ENCODE results near the gene TSPAN10. TPM values are rescaled to one million over a fixed set of nuclear protein-coding genes. Genes with fewer than 3 reads are reported as not detected.

The TSPAN10 gene
- total RNA-seq, 4 donors from 2014 or later: 0.19 to 2.1 (median 0.72) TPM; not detected in 1

DNA sequence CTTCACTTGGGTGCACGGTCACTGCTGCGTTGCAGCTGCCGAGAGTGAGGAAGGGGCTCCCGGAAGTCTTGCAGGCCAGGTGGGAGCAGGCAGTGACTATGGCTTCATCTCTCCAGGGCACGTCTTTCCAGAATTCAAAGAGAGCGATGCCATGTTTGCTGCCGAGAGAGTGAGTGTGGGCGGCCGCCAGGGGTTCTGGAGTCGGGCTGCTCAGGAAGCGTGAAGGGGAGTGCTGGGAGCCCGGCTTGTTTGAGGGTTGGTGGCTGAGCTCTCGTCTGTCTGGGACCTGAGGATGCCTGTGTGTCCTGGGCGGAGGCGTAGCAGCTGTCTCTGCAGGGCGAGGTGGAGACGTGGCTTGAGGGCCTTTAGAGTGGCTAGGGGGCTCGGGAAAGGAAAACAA is 53.1 kb downstream of the TSPAN10 start:
- H3K27ac ChIP-seq: no peak overlapping the region
- 90 to 96% methylated on average over 2 to 8 of the region's 18 CpGs for WGBS, 2 donors
- no peak overlapping the region for H3K4me3 ChIP-seq
- no peak for DNase-seq
- intact Hi-C loops (cut with DNase I): no loop called here
- peaks cover 15 to 45% (median 18%) of the 10 kb centered on the region in 3 donors for H3K4me1 ChIP-seq
- no peak for TF ChIP-seq POLR2A (IDR thresholded peaks at IDR 0.05)
- TF ChIP-seq, protein P1, sequence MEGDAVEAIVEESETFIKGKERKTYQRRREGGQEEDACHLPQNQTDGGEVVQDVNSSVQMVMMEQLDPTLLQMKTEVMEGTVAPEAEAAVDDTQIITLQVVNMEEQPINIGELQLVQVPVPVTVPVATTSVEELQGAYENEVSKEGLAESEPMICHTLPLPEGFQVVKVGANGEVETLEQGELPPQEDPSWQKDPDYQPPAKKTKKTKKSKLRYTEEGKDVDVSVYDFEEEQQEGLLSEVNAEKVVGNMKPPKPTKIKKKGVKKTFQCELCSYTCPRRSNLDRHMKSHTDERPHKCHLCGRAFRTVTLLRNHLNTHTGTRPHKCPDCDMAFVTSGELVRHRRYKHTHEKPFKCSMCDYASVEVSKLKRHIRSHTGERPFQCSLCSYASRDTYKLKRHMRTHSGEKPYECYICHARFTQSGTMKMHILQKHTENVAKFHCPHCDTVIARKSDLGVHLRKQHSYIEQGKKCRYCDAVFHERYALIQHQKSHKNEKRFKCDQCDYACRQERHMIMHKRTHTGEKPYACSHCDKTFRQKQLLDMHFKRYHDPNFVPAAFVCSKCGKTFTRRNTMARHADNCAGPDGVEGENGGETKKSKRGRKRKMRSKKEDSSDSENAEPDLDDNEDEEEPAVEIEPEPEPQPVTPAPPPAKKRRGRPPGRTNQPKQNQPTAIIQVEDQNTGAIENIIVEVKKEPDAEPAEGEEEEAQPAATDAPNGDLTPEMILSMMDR (IDR thresholded peaks at IDR 0.05): no peak
- no peaks in the 10 kb centered on the region for H3K27me3 ChIP-seq
- H3K9me3 ChIP-seq: no peaks in the 10 kb centered on the region
- H3K36me3 ChIP-seq: peaks cover 84 to 99% (median 85%) of the 10 kb centered on the region in 3 donors

DNA sequence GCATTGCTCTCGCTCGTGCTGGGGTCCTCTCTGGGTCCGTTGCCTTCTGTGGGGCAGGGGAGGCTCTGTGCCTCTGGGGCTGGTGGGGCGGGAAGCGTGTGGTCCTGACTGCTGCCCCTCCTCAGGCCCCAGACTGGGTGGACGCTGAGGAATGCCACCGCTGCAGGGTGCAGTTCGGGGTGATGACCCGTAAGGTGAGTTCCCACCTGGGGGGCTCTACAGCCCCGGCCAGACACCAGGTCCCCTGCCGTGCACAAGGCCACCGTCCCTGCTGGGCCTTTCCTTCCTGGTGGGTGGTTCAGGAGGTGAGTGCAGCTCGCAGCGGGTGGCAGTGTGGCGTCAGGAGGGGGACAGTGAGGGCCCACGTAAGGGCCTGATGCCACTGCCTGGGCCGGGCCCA is 53.6 kb downstream of the TSPAN10 start:
- TF ChIP-seq, protein P1 (IDR thresholded peaks at IDR 0.05): no peak
- no peak for TF ChIP-seq POLR2A (IDR thresholded peaks at IDR 0.05)
- no peaks in the 10 kb centered on the region for H3K27me3 ChIP-seq
- WGBS, 2 donors: 91% methylated on average over 4 of the region's 17 CpGs; no CpG with 5 or more reads in 1 of the 2 donors
- H3K36me3 ChIP-seq: peaks cover 88 to 100% (median 90%) of the 10 kb centered on the region in 3 donors
- H3K4me1 ChIP-seq: peaks cover 11 to 40% (median 14%) of the 10 kb centered on the region in 3 donors
- DNase-seq: no peak
- H3K27ac ChIP-seq: no peak overlapping the region
- no peaks in the 10 kb centered on the region for H3K9me3 ChIP-seq
- no peak overlapping the region for H3K4me3 ChIP-seq
- intact Hi-C loops (cut with DNase I): no loop called here

DNA sequence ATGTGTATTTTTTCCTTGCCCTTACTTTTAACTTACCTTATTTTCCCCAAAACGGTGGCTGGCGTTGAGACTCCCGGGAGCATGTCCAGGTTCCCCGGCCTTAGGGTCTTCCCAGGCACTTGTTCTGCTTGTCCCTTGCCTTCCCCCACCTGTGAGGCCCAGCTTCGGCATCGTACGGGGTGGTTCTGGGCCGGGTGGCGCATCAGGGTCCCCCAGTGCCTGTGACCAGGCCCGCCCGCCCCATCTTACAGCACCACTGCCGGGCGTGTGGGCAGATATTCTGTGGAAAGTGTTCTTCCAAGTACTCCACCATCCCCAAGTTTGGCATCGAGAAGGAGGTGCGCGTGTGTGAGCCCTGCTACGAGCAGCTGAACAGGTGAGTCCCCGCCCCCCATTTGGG is 54.2 kb downstream of the TSPAN10 start:
- intact Hi-C loops (cut with DNase I): no loop called here
- Histone ChIP-seq H3K4me1 (peaks cover 8 to 34% (median 12%) of the 10 kb centered on the region in 3 donors), H3K27ac (no peak overlapping the region), H3K4me3 (no peak overlapping the region), H3K27me3 (no peaks in the 10 kb centered on the region), H3K9me3 (no peaks in the 10 kb centered on the region), H3K36me3 (peaks cover 88 to 100% (median 94%) of the 10 kb centered on the region in 3 donors)
- DNase-seq: no peak
- 82 to 88% methylated on average over 4 to 14 of the region's 18 CpGs for WGBS, 2 donors
- no peak for TF ChIP-seq POLR2A (IDR thresholded peaks at IDR 0.05)
- TF ChIP-seq, protein P1 (IDR thresholded peaks at IDR 0.05): no peak

DNA sequence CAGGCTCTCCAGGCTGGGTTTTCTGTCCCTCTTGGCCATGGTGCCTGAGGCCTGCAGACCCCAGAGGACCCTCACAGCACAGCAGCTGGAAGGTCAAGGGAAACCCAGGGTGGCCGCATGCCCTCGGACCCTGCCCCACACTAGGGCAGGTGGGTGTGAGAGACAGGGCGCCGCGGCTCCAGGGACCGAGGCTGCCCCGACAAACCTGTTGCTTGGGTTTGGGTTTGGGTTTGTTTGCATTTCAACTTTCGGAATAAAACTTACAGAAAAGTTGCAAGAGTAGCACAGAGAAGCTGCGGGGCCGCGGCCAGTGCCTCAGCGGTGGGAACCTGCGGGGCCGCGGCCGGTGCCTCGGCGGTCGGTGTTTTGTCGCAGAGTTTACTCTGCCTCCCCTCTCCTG is 54.6 kb downstream of the TSPAN10 start:
- no peak overlapping the region for H3K4me3 ChIP-seq
- intact Hi-C loops (cut with DNase I): no loop called here
- H3K36me3 ChIP-seq: peaks cover 88 to 100% (median 94%) of the 10 kb centered on the region in 3 donors
- TF ChIP-seq, protein P1 (IDR thresholded peaks at IDR 0.05): no peak
- no peak for TF ChIP-seq POLR2A (IDR thresholded peaks at IDR 0.05)
- no peaks in the 10 kb centered on the region for H3K27me3 ChIP-seq
- H3K9me3 ChIP-seq: no peaks in the 10 kb centered on the region
- DNase-seq: no peak
- WGBS, 2 donors: 93 to 99% methylated on average over 9 to 13 of the region's 20 CpGs
- H3K4me1 ChIP-seq: peaks cover 8 to 30% (median 12%) of the 10 kb centered on the region in 3 donors
- H3K27ac ChIP-seq: no peak overlapping the region

DNA sequence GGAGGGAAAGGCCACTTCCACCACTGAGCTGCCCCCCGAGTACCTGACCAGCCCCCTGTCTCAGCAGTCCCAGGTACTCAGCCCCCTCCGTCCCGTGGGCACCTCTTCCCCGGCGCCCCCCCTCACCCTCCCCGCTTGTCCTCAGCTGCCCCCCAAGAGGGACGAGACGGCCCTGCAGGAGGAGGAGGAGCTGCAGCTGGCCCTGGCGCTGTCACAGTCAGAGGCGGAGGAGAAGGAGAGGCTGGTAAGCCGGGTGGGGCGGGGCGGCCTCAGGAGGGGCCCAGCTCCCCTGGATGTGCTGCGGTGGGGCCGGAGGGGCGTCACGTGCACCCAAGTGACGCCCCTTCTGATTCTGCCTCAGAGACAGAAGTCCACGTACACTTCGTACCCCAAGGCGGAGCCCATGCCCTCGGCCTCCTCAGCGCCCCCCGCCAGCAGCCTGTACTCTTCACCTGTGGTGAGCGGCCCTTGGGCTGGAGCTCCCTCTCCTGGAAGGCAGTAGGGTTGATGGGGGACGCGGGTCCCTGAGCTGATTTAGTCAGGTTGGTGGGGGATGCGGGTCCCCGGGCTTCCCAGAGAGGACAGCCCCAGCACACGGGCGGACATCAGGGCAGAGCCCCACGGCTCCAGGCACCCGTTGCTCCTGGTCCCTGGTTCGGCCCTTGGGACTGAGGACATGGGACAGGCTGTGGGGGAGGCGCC is 56.7 kb downstream of the TSPAN10 start:
- Histone ChIP-seq H3K27ac (no peak overlapping the region), H3K4me1 (peaks cover under 1 to 12% (median 4%) of the 10 kb centered on the region in 3 donors), H3K4me3 (no peak overlapping the region), H3K36me3 (peaks cover 85 to 100% (median 88%) of the 10 kb centered on the region in 3 donors), H3K27me3 (no peaks in the 10 kb centered on the region), H3K9me3 (no peaks in the 10 kb centered on the region)
- TF ChIP-seq, protein P1 (IDR thresholded peaks at IDR 0.05): no peak
- no peak for TF ChIP-seq POLR2A (IDR thresholded peaks at IDR 0.05)
- intact Hi-C loops (cut with DNase I): no loop called here
- DNase-seq: no peak
- WGBS, 2 donors: 90% methylated on average over 2 of the region's 35 CpGs; no CpG with 5 or more reads in 1 of the 2 donors
